Measurements from ENCODE around the gene SPATA3.

Gene SPATA3

GRCh38 chr2:231032575-231033140, 36.7 kb downstream of the SPATA3 start:
- DNase-seq = no peak

GRCh38 chr2:231033147-231034132, 37.5 kb downstream of the SPATA3 start:
- DNase-seq = no peak

GRCh38 chr2:231034291-231034882, 38.5 kb downstream of the SPATA3 start:
- DNase-seq = no peak

GRCh38 chr2:231036131-231036530, 40.2 kb downstream of the SPATA3 start:
- no peak for DNase-seq

- DNase-seq = no peak
Observed at GRCh38 chr2:231036578-231037106, 40.7 kb downstream of the SPATA3 start.

- no peak for DNase-seq
Observed at GRCh38 chr2:231037202-231037730, 41.3 kb downstream of the SPATA3 start, which contains the start of gene C2orf72. Gene C2orf72, plus strand, starts transcription at chr2:231037523. Its CDS starts 43 bp downstream, at chr2:231037566.

- no peak for DNase-seq
Observed at GRCh38 chr2:231037731-231038482, 42.0 kb downstream of the SPATA3 start.

- no peak for DNase-seq
Observed at GRCh38 chr2:231038483-231039293, 42.8 kb downstream of the SPATA3 start.

- DNase-seq = no peak
Observed at GRCh38 chr2:231039294-231039664, 43.4 kb downstream of the SPATA3 start.

- no peak for DNase-seq
Observed at GRCh38 chr2:231039821-231040364, 44.0 kb downstream of the SPATA3 start.

GRCh38 chr2:231041061-231041689, 45.3 kb downstream of the SPATA3 start:
- no peak for DNase-seq

- no peak for DNase-seq
Observed at GRCh38 chr2:231043796-231044195, 47.9 kb downstream of the SPATA3 start.

GRCh38 chr2:231046916-231047273, 51.0 kb downstream of the SPATA3 start:
- no peak for DNase-seq

- no peak for DNase-seq
Observed at GRCh38 chr2:231047274-231047922, 51.5 kb downstream of the SPATA3 start.

- DNase-seq = no peak
Observed at GRCh38 chr2:231047923-231048915, 52.3 kb downstream of the SPATA3 start.

- DNase-seq = no peak
Observed at GRCh38 chr2:231049286-231050017, 53.5 kb downstream of the SPATA3 start.

GRCh38 chr2:231050018-231050901, 54.3 kb downstream of the SPATA3 start:
- DNase-seq = no peak

Data from NCI-H2029 (cell line).